Keratinocyte (primary cell): Measurements from ENCODE around the gene SLC16A9.

Experiments
- CTCF ChIP-seq, 3 experiments: IDR thresholded peaks in 1 of 3; conservative IDR thresholded peaks in 1 of 3; optimal IDR thresholded peaks in 1 of 3; 2 replicates in 2 of 3; 3 replicates in 1 of 3; pipeline versions ENCODE3 to v1.5.1; 2011; ENCODE audit warnings: low read length in 3 of 3, mild to moderate bottlenecking in 3 of 3, moderate library complexity in 2 of 3, control low read depth in 1 of 3, inconsistent platforms in 1 of 3; ENCODE audit not compliant: insufficient read depth in 2 of 3; ENCODE audit errors: extremely low read depth in 1 of 3
- EZH2 ChIP-seq: IDR thresholded peaks from one replicate; pipeline ENCODE4 v1.6.1; 2012; ENCODE audit warnings: inconsistent platforms, mild to moderate bottlenecking, low read length, moderate library complexity

- no peak for TF ChIP-seq CTCF (optimal IDR thresholded peaks at IDR 0.05 in 1 of 3, IDR thresholded peaks at IDR 0.05 in 1 of 3, conservative IDR thresholded peaks at IDR 0.05 in 1 of 3; ENCODE audit: extremely low read depth in 1 of 3, insufficient read depth in 2 of 3, low read length in 3 of 3)
- no peak for TF ChIP-seq EZH2
Observed at GRCh38 chr10:59754951-59755350, 45.3 kb upstream of the SLC16A9 start.
